OCI-LY3 (cell line): ENCODE measurements around the gene FRMD8.

Experiments used
- H2AFZ ChIP-seq: fragments of 200-600, 300-600 bp; shearing (Covaris generic); 2 replicates; pipeline ENCODE4 v1.6.0; 2014; ENCODE audit warnings: antibody characterized with exemption, low read depth, low read length
- H3K27ac ChIP-seq: fragments of 200-600, 300-600 bp; sonication (generic); 2 replicates; pipeline ENCODE4 v1.5.1; 2014; ENCODE audit warnings: mild to moderate bottlenecking, low read length, moderate library complexity, mixed read lengths
- H3K27me3 ChIP-seq: fragments of 200-600, 300-600 bp; sonication (generic); 2 replicates; pipeline ENCODE4 v1.6.1; 2014; ENCODE audit warnings: low read depth, low read length, mixed read lengths
- H3K36me3 ChIP-seq: fragments of 200-600, 300-600 bp; sonication (generic); replicated peaks from 2 replicates; pipeline ENCODE3; 2014; ENCODE audit warnings: low read depth, low read length, mixed read lengths
- H3K4me1 ChIP-seq: fragments of 300-600, 200-600 bp; sonication (generic); 2 replicates; pipeline ENCODE4 v1.6.1; 2014; ENCODE audit warnings: low read length, mixed read lengths
- H3K4me2 ChIP-seq: fragments of 200-600, 300-600 bp; sonication (generic); 2 replicates; pipeline ENCODE4 v1.6.1; 2014; ENCODE audit warnings: low read length, mixed read lengths
- H3K4me3 ChIP-seq: fragments of 300-600, 200-600 bp; sonication (generic); 2 replicates; pipeline ENCODE4 v1.5.1; 2014; ENCODE audit warnings: antibody characterized with exemption, mild to moderate bottlenecking, low read length, moderate library complexity
- H3K79me2 ChIP-seq: fragments of 300-600, 200-600 bp; shearing (Covaris generic); 2 replicates; pipeline ENCODE4 v1.6.1; 2014; ENCODE audit warnings: mild to moderate bottlenecking, low read length, mixed read lengths
- H3K9ac ChIP-seq: fragments of 300-600, 200-600 bp; shearing (Covaris generic); 2 replicates; pipeline ENCODE4 v1.6.0; 2014; ENCODE audit warnings: mild to moderate bottlenecking, low read length, moderate library complexity
- H3K9me3 ChIP-seq: fragments of 200-600, 300-600 bp; shearing (Covaris generic); 2 replicates; pipeline ENCODE4 v1.6.1; 2014; ENCODE audit warnings: low read length, mixed read lengths; ENCODE audit not compliant: insufficient read depth
- H4K20me1 ChIP-seq: fragments of 200-600, 300-600 bp; sonication (generic); 2 replicates; pipeline ENCODE4 v1.6.1; 2016; ENCODE audit warnings: low read length, mixed read lengths; ENCODE audit not compliant: insufficient read depth
- CTCF ChIP-seq: fragments of 200-600, 300-600 bp; sonication (generic); IDR thresholded peaks from 2 replicates; pipeline ENCODE4 v1.5.1; 2014; ENCODE audit warnings: antibody characterized with exemption, low read length, low read depth
- EZH2phosphoT487 ChIP-seq: fragments of 200-600 bp; shearing (Covaris generic); IDR thresholded peaks from 2 replicates; pipeline ENCODE4 v1.6.1; 2018; ENCODE audit warnings: antibody characterized with exemption, mixed run types, low read depth

Gene FRMD8

GRCh38 chr11:65421794-65422632 lies 35.6 kb downstream of the FRMD8 start:
- Histone ChIP-seq H3K36me3 (peaks cover 38% of the 10 kb centered on the region), H4K20me1 (peaks cover 38% of the 10 kb centered on the region), H3K4me1 (peaks cover 55% of the 10 kb centered on the region), H3K9me3 (no peaks in the 10 kb centered on the region), H3K27me3 (no peaks in the 10 kb centered on the region), H3K27ac (peak overlapping the region; percentile 97), H3K4me3 (peak overlapping the region; percentile 82), H3K9ac (peak overlapping the region; percentile 96), H3K79me2 (peaks cover 86% of the 10 kb centered on the region), H3K4me2 (peak overlapping the region; percentile 92), H2AFZ (peak overlapping the region; percentile 24; the same call in 1 of the 2 replicates)
- TF ChIP-seq CTCF, result no peak
- no peak for TF ChIP-seq EZH2phosphoT487

GRCh38 chr11:65422633-65423515 lies 36.4 kb downstream of the FRMD8 start, which contains the start of gene NEAT1:
NEAT1 (plus strand) TSS chr11:65422798.
- TF ChIP-seq CTCF, result no peak; the same call in 1 of the 2 replicates
- H3K4me3 ChIP-seq, result peak within 1 kb of the TSS; percentile 82
- H4K20me1 ChIP-seq, result peaks cover 47% of the 10 kb centered on the region
- H3K4me2 ChIP-seq, result peak within 1 kb of the TSS; percentile 92
- peaks cover 55% of the 10 kb centered on the region for H3K4me1 ChIP-seq
- H3K9me3 ChIP-seq, result no peaks in the 10 kb centered on the region
- H3K79me2 ChIP-seq, result peaks cover 88% of the 10 kb centered on the region
- H2AFZ ChIP-seq, result peak within 1 kb of the TSS; percentile 24; the same call in 1 of the 2 replicates
- H3K36me3 ChIP-seq, result peaks cover 47% of the 10 kb centered on the region
- no peaks in the 10 kb centered on the region for H3K27me3 ChIP-seq
- H3K9ac ChIP-seq, result peak within 1 kb of the TSS; percentile 96
- peak within 1 kb of the TSS; percentile 97 for H3K27ac ChIP-seq

GRCh38 chr11:65423516-65424204 lies 37.2 kb downstream of the FRMD8 start:
- Histone ChIP-seq H3K27me3 (no peaks in the 10 kb centered on the region), H3K27ac (peak overlapping the region; percentile 97), H3K4me2 (peak overlapping the region; percentile 92), H3K79me2 (peaks cover 92% of the 10 kb centered on the region), H3K4me1 (peaks cover 55% of the 10 kb centered on the region), H4K20me1 (peaks cover 55% of the 10 kb centered on the region), H3K9ac (peak overlapping the region; percentile 96), H2AFZ (no peak overlapping the region), H3K36me3 (peaks cover 55% of the 10 kb centered on the region), H3K9me3 (no peaks in the 10 kb centered on the region), H3K4me3 (peak overlapping the region; percentile 82)
- TF ChIP-seq CTCF, result no peak
- no peak for TF ChIP-seq EZH2phosphoT487
